Activated CD8-positive, alpha-beta memory T cell treated with anti-CD3 and anti-CD28 coated beads, Interleukin-2, amount 50 U/mL, for 4 hours (primary cell): ENCODE data around the gene GOLGA8A.
"Not testable (repeated sequence)": the region's sequence is repeated elsewhere in the genome, so short reads cannot be mapped to it uniquely, and the experiment has no call there.

Experiments
- DNase-seq: peaks from one replicate; pipeline ENCODE4 v3.0.0-alpha.2; 2020

The GOLGA8A gene

GRCh38 chr15:34403899-34404298, 33.7 kb downstream of the GOLGA8A start:
- DNase-seq: not testable (repeated sequence)

- not testable (repeated sequence) for DNase-seq
Measured at GRCh38 chr15:34403160-34403598, 34.4 kb downstream of the GOLGA8A start.

GRCh38 chr15:34397637-34398259, 39.9 kb downstream of the GOLGA8A start:
- DNase-seq: not testable (repeated sequence)

GRCh38 chr15:34392981-34393380, 44.6 kb downstream of the GOLGA8A start:
- DNase-seq: not testable (repeated sequence)

- DNase-seq: not testable (repeated sequence)
Measured at GRCh38 chr15:34389594-34390086, 48.0 kb downstream of the GOLGA8A start.
